Loucy (cell line): ENCODE data around the gene DAB1.

Source experiments
- H2AFZ ChIP-seq: fragments of 200-600 bp; sonication (generic); 2 replicates; pipeline ENCODE4 v1.6.0; 2016; ENCODE audit warnings: antibody characterized with exemption, mild to moderate bottlenecking, low read length, moderate library complexity
- H3F3A ChIP-seq: fragments of 200-600 bp; 2 replicates; pipeline ENCODE4 v1.6.0; 2016; ENCODE audit warnings: antibody characterized with exemption, low read depth, mild to moderate bottlenecking
- H3K27me3 ChIP-seq: fragments of 200-600 bp; sonication (generic); 2 replicates; pipeline ENCODE4 v1.6.1; 2014; ENCODE audit warnings: low read length, mild to moderate bottlenecking; ENCODE audit not compliant: insufficient read depth, poor library complexity, severe bottlenecking
- H3K36me3 ChIP-seq: fragments of 200-600 bp; sonication (generic); 2 replicates; pipeline ENCODE4 v1.6.1; 2016; ENCODE audit warnings: low read length; ENCODE audit not compliant: insufficient read depth
- H3K4me1 ChIP-seq: fragments of 200-600 bp; sonication (generic); 2 replicates; pipeline ENCODE4 v1.5.1; 2014; ENCODE audit warnings: low read length, mild to moderate bottlenecking; ENCODE audit not compliant: insufficient read depth, poor library complexity, severe bottlenecking
- H3K4me2 ChIP-seq: fragments of 200-600 bp; sonication (generic); 2 replicates; pipeline ENCODE4 v1.6.0; 2014; ENCODE audit warnings: antibody characterized with exemption, low read length, low read depth, mild to moderate bottlenecking; ENCODE audit not compliant: poor library complexity, severe bottlenecking
- H3K4me3 ChIP-seq: fragments of 200-600 bp; sonication (generic); 2 replicates; pipeline ENCODE4 v1.5.1; 2014; ENCODE audit warnings: low read length, mild to moderate bottlenecking, mixed read lengths; ENCODE audit not compliant: poor library complexity, severe bottlenecking
- H3K79me2 ChIP-seq: fragments of 200-600 bp; sonication (generic); 2 replicates; pipeline ENCODE4 v1.6.1; 2014; ENCODE audit warnings: low read length; ENCODE audit not compliant: insufficient read depth
- H3K9ac ChIP-seq: fragments of 200-600 bp; sonication (generic); 2 replicates; pipeline ENCODE4 v1.6.0; 2014; ENCODE audit warnings: mild to moderate bottlenecking, low read depth, low read length, moderate library complexity; ENCODE audit not compliant: poor library complexity, severe bottlenecking
- H3K9me2 ChIP-seq: fragments of 200-600 bp; sonication (generic); replicated peaks from 2 replicates; pipeline ENCODE4 v1.6.1; 2016; ENCODE audit warnings: low read depth, low read length, mixed read lengths
- H3K9me3 ChIP-seq: fragments of 200-600 bp; sonication (generic); 2 replicates; pipeline ENCODE4 v1.6.1; 2014; ENCODE audit warnings: mild to moderate bottlenecking, antibody characterized with exemption, low read length, low read depth; ENCODE audit not compliant: insufficient read depth
- H4K20me1 ChIP-seq: fragments of 200-600 bp; sonication (generic); 2 replicates; pipeline ENCODE4 v1.6.0; 2014; ENCODE audit warnings: antibody characterized with exemption, low read length, mild to moderate bottlenecking; ENCODE audit not compliant: insufficient read depth, poor library complexity, severe bottlenecking
- CTCF ChIP-seq: fragments of 200-600 bp; sonication (generic); conservative IDR thresholded peaks from 2 replicates; pipeline ENCODE4 v1.5.1; 2014; ENCODE audit warnings: mild to moderate bottlenecking, antibody characterized with exemption, low read length
- EZH2phosphoT487 ChIP-seq: fragments of 200-600 bp; IDR thresholded peaks from 2 replicates; pipeline ENCODE4 v1.6.1; 2018; ENCODE audit warnings: antibody characterized with exemption, mild to moderate bottlenecking, moderate library complexity, borderline replicate concordance

Gene DAB1

GRCh38 chr1:56978819-56979218, 445.0 kb downstream of the DAB1 start:
- Histone ChIP-seq H3K79me2 (no peaks in the 10 kb centered on the region), H3K27me3 (no peaks in the 10 kb centered on the region), H3K4me2 (no peak overlapping the region), H3K9ac (no peak overlapping the region), H2AFZ (no peak overlapping the region), H3F3A (no peaks in the 10 kb centered on the region), H3K4me1 (peaks cover 14% of the 10 kb centered on the region), H3K36me3 (no peaks in the 10 kb centered on the region), H3K9me3 (no peaks in the 10 kb centered on the region), H4K20me1 (no peaks in the 10 kb centered on the region), H3K4me3 (no peak overlapping the region), H3K9me2 (no peaks in the 10 kb centered on the region)
- TF ChIP-seq EZH2phosphoT487: no peak
- no peak for TF ChIP-seq CTCF

- Histone ChIP-seq H3K4me3 (no peak overlapping the region), H4K20me1 (no peaks in the 10 kb centered on the region), H3K27me3 (no peaks in the 10 kb centered on the region), H3F3A (no peaks in the 10 kb centered on the region), H3K36me3 (no peaks in the 10 kb centered on the region), H3K9me2 (no peaks in the 10 kb centered on the region), H3K9me3 (no peaks in the 10 kb centered on the region), H2AFZ (no peak overlapping the region), H3K4me1 (peaks cover 14% of the 10 kb centered on the region), H3K79me2 (no peaks in the 10 kb centered on the region), H3K4me2 (no peak overlapping the region), H3K9ac (no peak overlapping the region)
- TF ChIP-seq EZH2phosphoT487: no peak
- peak; percentile 20 for TF ChIP-seq CTCF
Observed at GRCh38 chr1:56977910-56978309, 445.9 kb downstream of the DAB1 start.

- Histone ChIP-seq H3K36me3 (no peaks in the 10 kb centered on the region), H2AFZ (peak overlapping the region; percentile 57; the same call in 1 of the 2 replicates), H3F3A (no peaks in the 10 kb centered on the region), H3K4me1 (peaks cover 14% of the 10 kb centered on the region), H3K4me3 (peak overlapping the region; percentile 28), H3K9me2 (no peaks in the 10 kb centered on the region), H3K9ac (peak overlapping the region; percentile 5), H3K79me2 (no peaks in the 10 kb centered on the region), H3K4me2 (peak overlapping the region; percentile 45), H3K27me3 (no peaks in the 10 kb centered on the region), H3K9me3 (no peaks in the 10 kb centered on the region), H4K20me1 (no peaks in the 10 kb centered on the region)
- no peak for TF ChIP-seq EZH2phosphoT487
- no peak for TF ChIP-seq CTCF
Observed at GRCh38 chr1:56975446-56975845, 448.4 kb downstream of the DAB1 start.
